Measurements from ENCODE around the gene FABP1.

- TF ChIP-seq EZH2 (IDR thresholded peaks at IDR 0.05; ENCODE audit: low read length, unreplicated experiment): no peak
- no peak for TF ChIP-seq CTCF (conservative IDR thresholded peaks at IDR 0.05; ENCODE audit: low read depth, low read length)
Measured at GRCh38 chr2:88125924-88126771, 1.7 kb downstream of the FABP1 start.
